ENCODE results near the gene SGCG. TPM values are rescaled to one million over a fixed set of nuclear protein-coding genes. Genes with fewer than 3 reads are reported as not detected.
"Not testable (repeated sequence)": the region's sequence is repeated elsewhere in the genome, so short reads cannot be mapped to it uniquely, and the experiment has no call there.

Gene SGCG
- total RNA-seq, 1 donor from 2014 or later: not detected

DNA sequence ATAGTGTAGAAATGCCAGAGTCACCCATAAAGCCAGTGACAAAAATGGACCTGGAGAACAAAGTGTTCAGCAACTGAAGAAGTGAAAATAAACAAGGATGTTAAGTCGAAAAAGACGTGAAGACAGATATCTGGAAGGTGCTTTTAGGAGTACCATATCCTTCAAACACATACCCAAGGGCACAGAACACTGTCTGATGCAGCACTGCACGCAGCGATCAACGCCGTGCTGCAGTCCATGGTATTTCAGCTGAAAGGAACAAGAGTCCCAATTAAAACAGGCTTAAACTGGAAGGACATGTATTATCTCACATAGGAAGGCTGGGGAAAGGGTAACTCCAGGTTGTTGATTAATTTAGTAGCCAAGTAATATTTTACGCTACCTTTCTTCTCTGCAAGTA, 108.2 kb downstream of the SGCG start:
- no peaks in the 10 kb centered on the region for H3K36me3 Mint-ChIP-seq (ENCODE audit: low read depth)
- TF ChIP-seq, protein P1, sequence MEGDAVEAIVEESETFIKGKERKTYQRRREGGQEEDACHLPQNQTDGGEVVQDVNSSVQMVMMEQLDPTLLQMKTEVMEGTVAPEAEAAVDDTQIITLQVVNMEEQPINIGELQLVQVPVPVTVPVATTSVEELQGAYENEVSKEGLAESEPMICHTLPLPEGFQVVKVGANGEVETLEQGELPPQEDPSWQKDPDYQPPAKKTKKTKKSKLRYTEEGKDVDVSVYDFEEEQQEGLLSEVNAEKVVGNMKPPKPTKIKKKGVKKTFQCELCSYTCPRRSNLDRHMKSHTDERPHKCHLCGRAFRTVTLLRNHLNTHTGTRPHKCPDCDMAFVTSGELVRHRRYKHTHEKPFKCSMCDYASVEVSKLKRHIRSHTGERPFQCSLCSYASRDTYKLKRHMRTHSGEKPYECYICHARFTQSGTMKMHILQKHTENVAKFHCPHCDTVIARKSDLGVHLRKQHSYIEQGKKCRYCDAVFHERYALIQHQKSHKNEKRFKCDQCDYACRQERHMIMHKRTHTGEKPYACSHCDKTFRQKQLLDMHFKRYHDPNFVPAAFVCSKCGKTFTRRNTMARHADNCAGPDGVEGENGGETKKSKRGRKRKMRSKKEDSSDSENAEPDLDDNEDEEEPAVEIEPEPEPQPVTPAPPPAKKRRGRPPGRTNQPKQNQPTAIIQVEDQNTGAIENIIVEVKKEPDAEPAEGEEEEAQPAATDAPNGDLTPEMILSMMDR (conservative IDR thresholded peaks at IDR 0.05): no peak
- H3K27ac Mint-ChIP-seq (ENCODE audit: unreplicated experiment): no peak overlapping the region
- H3K27me3 Mint-ChIP-seq (ENCODE audit: low read depth): no peaks in the 10 kb centered on the region
- no peak overlapping the region for H3K4me3 Mint-ChIP-seq
- DNase-seq (ENCODE audit: low read depth, low spot score): no peak
- no peaks in the 10 kb centered on the region for H3K9me3 Mint-ChIP-seq
- no peaks in the 10 kb centered on the region for H3K4me1 Mint-ChIP-seq

DNA sequence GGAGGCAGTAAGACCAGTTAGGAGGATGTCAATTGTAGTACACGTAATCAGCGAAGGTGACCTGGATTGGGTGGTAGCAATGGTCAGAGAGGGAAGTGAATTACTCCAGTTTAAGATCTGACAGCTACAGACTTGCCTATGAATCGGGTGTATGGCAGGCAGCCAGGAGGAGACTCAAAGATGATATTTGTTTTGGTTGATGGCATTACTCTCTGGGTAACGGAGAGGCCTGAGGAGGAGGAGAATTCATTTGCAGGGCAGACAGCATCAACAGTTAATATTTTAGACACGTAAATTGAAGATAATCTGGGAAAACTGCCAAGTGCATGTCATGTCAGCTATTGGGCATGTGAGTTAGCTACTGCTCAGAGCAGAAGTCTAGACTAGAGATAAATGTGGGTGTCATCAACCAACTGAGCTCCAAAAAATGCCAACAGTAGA, 109.2 kb downstream of the SGCG start:
- Mint-ChIP-seq H3K27ac (ENCODE audit: unreplicated experiment) (no peak overlapping the region), H3K4me1 (no peaks in the 10 kb centered on the region), H3K4me3 (no peak overlapping the region), H3K36me3 (ENCODE audit: low read depth) (no peaks in the 10 kb centered on the region), H3K9me3 (no peaks in the 10 kb centered on the region), H3K27me3 (ENCODE audit: low read depth) (no peaks in the 10 kb centered on the region)
- no peak for DNase-seq (ENCODE audit: low read depth, low spot score)
- TF ChIP-seq, protein P1 (conservative IDR thresholded peaks at IDR 0.05): no peak

DNA sequence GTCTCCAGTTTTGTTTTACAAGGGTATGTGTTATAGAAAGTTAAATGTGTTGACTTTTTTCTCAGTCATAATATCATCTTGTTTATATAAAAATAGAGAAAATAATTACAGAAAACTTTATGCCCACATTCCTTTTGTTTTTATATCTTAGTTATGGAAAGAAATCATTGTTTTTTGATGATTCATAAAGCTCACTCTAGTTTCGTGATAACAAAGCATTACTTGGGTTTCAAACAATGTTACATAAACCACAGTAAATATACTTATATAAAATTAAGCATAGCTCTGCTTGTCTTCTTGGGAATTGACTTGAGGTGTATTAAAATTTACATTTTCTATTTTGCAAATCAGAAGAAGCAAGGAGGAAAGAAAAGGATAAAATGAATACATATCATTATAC, 111.8 kb downstream of the SGCG start:
- no peak for DNase-seq (ENCODE audit: low read depth, low spot score)
- Mint-ChIP-seq H3K36me3 (ENCODE audit: low read depth) (no peaks in the 10 kb centered on the region), H3K9me3 (no peaks in the 10 kb centered on the region), H3K4me1 (no peaks in the 10 kb centered on the region), H3K27me3 (ENCODE audit: low read depth) (no peaks in the 10 kb centered on the region), H3K4me3 (no peak overlapping the region), H3K27ac (ENCODE audit: unreplicated experiment) (no peak overlapping the region)
- TF ChIP-seq, protein P1 (conservative IDR thresholded peaks at IDR 0.05): no peak

DNA sequence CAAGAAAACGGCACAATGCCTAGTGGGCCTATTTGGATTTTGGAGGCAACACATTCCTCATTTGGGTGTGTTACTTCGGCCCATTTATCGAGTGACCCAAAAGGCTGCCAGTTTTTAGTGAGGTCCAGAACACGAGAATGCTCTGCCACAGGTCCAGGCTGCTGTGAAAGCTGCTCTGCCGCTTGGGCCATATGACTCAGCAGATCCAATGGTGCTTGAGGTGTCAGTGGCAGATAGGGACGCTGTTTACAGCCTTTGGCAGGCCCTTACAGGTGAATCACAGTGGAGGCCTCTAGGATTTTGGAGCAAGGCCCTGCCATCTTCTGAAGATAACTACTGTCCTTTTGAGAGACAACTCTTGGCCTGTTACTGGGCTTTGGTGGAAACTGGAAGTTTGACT, 134.1 kb downstream of the SGCG start:
- not testable (repeated sequence) for H3K4me1 Mint-ChIP-seq; H3K27me3 Mint-ChIP-seq (ENCODE audit: low read depth); H3K27ac Mint-ChIP-seq (ENCODE audit: unreplicated experiment); DNase-seq (ENCODE audit: low read depth, low spot score); H3K4me3 Mint-ChIP-seq
- H3K36me3 Mint-ChIP-seq (ENCODE audit: low read depth): peaks cover 18% of the 10 kb centered on the region
- H3K9me3 Mint-ChIP-seq: peaks cover 14% of the 10 kb centered on the region

DNA sequence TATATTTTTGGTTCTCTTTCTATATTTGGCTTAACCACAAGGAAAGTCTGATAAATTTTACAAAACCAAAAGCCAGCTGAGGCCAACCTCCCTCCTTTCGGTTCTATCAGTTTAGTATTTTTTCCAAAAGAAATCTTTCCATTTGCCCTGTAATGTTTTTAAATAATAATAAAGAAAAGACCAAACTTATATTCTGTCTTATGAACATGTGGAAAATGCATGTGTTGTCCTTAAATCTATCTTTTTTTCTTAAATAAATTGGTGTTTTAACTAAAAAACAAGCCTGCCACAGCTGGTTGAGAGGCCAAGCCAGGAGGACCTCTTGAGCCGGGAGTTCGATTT, 139.1 kb downstream of the SGCG start:
- Mint-ChIP-seq H3K27ac (ENCODE audit: unreplicated experiment) (no peak overlapping the region), H3K4me1 (peaks cover 22% of the 10 kb centered on the region), H3K27me3 (ENCODE audit: low read depth) (no peaks in the 10 kb centered on the region), H3K4me3 (no peak overlapping the region), H3K36me3 (ENCODE audit: low read depth) (peaks cover 3% of the 10 kb centered on the region), H3K9me3 (peaks cover 3% of the 10 kb centered on the region)
- TF ChIP-seq, protein P1 (conservative IDR thresholded peaks at IDR 0.05): no peak
- no peak for DNase-seq (ENCODE audit: low read depth, low spot score)

DNA sequence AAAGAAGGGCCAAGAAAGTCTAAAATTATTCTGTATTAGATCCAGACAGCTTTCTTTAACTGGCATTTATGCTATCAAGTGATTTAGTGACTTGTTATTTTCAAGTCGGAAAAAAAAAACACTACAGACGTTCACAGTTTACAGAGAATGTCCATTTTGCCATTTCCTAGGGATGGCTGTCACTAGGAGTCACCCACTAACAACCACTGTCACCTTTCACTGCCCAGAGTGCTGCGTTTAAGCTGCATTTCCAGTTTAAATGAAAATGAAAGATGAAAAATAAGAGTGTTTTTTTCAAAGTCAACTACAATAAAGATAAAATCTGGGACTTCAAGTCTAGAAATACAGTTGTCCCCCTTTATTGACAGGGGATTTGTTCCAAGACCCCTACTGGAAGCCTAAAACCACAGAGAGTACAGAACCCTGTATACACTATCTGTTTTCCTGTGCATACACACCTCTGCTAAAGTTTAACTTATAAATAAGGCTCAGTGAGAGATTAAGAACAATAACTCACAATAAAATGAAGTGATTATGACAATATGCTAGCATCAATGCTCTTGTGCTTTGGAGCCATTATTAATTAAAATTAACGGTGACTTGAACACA, 140.3 kb downstream of the SGCG start:
- peaks cover 31% of the 10 kb centered on the region for H3K4me1 Mint-ChIP-seq
- H3K27ac Mint-ChIP-seq (ENCODE audit: unreplicated experiment): no peak overlapping the region
- H3K9me3 Mint-ChIP-seq: no peaks in the 10 kb centered on the region

More for the DNA sequence above, 140.3 kb downstream of the SGCG start:
- TF ChIP-seq, protein P1 (conservative IDR thresholded peaks at IDR 0.05): no peak
- Mint-ChIP-seq H3K36me3 (ENCODE audit: low read depth) (no peaks in the 10 kb centered on the region), H3K27me3 (ENCODE audit: low read depth) (no peaks in the 10 kb centered on the region), H3K4me3 (no peak overlapping the region)
- DNase-seq (ENCODE audit: low read depth, low spot score): no peak
